Lower leg skin (tissue), 4 donors: Measurements from ENCODE around the gene ZNF837. TPM values are rescaled to one million over a fixed set of nuclear protein-coding genes. Genes with fewer than 3 reads are reported as not detected.

Source experiments
- DNase-seq, 2 donors: peaks; one replicate each; pipeline ENCODE4 v3.0.0-alpha.2; 2019; ENCODE audit warnings: low spot score in 2 of 2
- H3K4me3 ChIP-seq: fragments of 200-600 bp; sonication (generic); 2 replicates; pipeline ENCODE4 v1.5.1; 2017; ENCODE audit warnings: mild to moderate bottlenecking, low read depth; ENCODE audit not compliant: poor library complexity, severe bottlenecking
- POLR2A ChIP-seq, 2 donors: fragments of 450-650 bp; IDR thresholded peaks; one replicate each; pipeline ENCODE4 v1.6.1; 2016 to 2017; ENCODE audit warnings: antibody characterized with exemption in 2 of 2, mild to moderate bottlenecking in 1 of 2, moderate library complexity in 1 of 2
- WGBS, 2 donors: methylation state at CpG; one replicate each; pipeline ENCODE4 v1.1.5; 2018; 5-methylcytosine and 5-hydroxymethylcytosine counted together
- intact Hi-C: fragments of 100-400 bp; cut with DNase I; formaldehyde crosslinking; loops from one replicate; pipeline ENCODE4 v1.15.0; 2023; ENCODE audit warnings: low total_unique reads
- total RNA-seq, 4 donors: library from RNA; depleted of rRNA; stranded (reverse); fragments of >200 nt; gene quantifications; one replicate each; pipeline ENCODE4 v1.1.0, GENCODE V29; 2016
- TF ChIP-seq, protein P1 (sequence below), 3 donors: fragments of 450-650 bp; IDR thresholded peaks; one replicate each; pipeline ENCODE4 v1.5.1; 2016; ENCODE audit warnings: antibody characterized with exemption in 3 of 3, mild to moderate bottlenecking in 3 of 3, moderate library complexity in 2 of 3

Gene ZNF837
- total RNA-seq, 4 donors from 2014 or later = 4.7 to 12.0 (median 8.5) TPM

DNA sequence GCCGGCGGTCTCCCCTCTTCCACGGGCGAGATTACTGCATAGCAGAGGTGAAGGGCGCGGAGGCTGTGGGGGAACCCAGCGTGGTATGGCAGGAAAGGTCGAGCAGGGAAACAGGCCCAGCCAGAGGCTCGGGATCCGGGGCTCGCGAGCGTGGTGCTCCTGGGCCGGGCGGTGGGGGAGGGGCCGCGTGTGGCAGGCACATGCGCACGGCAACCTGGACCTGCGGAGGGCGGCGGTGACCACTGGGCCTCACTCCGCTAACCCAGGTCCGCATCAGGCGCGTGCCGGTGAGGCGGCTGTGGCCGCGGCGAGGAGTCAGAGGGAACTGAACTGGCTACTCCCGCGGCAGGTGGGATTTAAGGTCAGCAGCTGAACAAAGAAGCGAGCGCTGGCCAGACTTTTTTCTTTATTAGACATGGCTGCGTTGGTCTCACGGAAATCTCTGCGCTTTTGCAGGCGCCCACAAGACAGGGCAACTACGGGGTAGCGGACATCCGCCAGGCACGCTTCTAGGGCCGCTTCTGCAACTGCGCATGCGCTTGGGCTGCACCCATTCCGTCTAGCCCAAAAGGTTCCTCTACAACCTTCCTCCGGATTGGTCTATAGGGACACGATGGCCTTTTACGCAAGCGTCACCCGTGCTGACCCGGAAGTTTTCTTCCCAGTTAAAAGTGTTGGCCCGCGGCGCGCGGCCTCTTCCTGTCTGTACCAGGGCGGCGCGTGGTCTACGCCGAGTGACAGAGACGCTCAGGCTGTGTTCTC lies 5.9 kb upstream of the ZNF837 start, which contains the start of gene RPS5:
Gene RPS5 (plus strand): TSS at position 694 of the 762 bp plus-strand sequence. CDS start 869 bp downstream, outside the sequence.
- peak within 1 kb of the TSS; percentile 63 for H3K4me3 ChIP-seq
- 0% methylated on average over 42 to 48 of the region's 64 CpGs for WGBS, 2 donors
- no peak for TF ChIP-seq POLR2A (IDR thresholded peaks at IDR 0.05)
- TF ChIP-seq, protein P1, sequence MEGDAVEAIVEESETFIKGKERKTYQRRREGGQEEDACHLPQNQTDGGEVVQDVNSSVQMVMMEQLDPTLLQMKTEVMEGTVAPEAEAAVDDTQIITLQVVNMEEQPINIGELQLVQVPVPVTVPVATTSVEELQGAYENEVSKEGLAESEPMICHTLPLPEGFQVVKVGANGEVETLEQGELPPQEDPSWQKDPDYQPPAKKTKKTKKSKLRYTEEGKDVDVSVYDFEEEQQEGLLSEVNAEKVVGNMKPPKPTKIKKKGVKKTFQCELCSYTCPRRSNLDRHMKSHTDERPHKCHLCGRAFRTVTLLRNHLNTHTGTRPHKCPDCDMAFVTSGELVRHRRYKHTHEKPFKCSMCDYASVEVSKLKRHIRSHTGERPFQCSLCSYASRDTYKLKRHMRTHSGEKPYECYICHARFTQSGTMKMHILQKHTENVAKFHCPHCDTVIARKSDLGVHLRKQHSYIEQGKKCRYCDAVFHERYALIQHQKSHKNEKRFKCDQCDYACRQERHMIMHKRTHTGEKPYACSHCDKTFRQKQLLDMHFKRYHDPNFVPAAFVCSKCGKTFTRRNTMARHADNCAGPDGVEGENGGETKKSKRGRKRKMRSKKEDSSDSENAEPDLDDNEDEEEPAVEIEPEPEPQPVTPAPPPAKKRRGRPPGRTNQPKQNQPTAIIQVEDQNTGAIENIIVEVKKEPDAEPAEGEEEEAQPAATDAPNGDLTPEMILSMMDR (IDR thresholded peaks at IDR 0.05) = no peak
- intact Hi-C loops = no loop called here
- DNase-seq = peak; percentile 97 to 99

DNA sequence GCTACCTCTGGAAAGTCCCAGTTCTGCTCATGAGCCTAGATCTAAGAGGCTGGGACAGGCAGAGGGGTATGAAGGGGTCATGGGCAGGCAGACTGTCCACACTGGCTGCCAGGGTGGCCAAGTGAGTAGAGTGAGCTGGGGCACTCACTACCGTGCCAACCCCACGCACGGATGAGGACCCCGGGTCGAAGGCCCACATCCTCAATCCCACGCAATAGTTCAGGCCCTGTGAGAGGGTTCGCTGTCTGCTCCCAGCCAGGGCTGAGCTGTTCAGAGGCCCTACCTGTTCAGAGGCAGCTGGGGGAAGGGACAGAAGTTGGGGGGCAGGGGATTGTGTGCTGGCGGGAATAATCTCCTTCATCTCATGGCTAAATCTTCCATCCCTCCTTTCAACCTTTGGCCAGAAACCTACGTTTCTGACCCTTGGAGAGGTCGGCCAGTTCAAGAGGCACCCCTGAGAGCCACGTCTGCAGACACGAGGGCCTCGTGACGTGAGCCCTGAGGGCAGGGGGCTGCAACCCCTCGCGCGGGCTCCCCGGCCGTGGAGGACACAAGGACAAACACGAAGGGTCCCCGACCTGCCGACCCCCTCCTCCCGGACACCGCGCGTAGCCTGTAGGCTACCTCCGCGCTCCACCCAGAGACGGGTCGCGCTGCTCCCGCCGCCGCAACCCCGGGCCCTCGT lies 5.2 kb upstream of the ZNF837 start:
- DNase-seq = peak in 1 of 2 donors; percentile 85
- WGBS, 2 donors = 7 to 9% methylated on average over 25 to 30 of the region's 36 CpGs
- TF ChIP-seq, protein P1 (IDR thresholded peaks at IDR 0.05) = no peak
- no peak for TF ChIP-seq POLR2A (IDR thresholded peaks at IDR 0.05)
- peak overlapping the region; percentile 58 for H3K4me3 ChIP-seq
- intact Hi-C loops = no loop called here

GRCh38 chr19:58385313-58385890 lies 4.6 kb upstream of the ZNF837 start:
- intact Hi-C loops = no loop called here
- no peak overlapping the region for H3K4me3 ChIP-seq
- TF ChIP-seq, protein P1 (IDR thresholded peaks at IDR 0.05) = no peak
- TF ChIP-seq POLR2A (IDR thresholded peaks at IDR 0.05) = no peak
- DNase-seq = no peak
- 56 to 74% methylated on average over 7 to 9 of the region's 9 CpGs for WGBS, 2 donors

GRCh38 chr19:58382997-58383603 lies 2.3 kb upstream of the ZNF837 start:
- intact Hi-C loops = no loop called here
- TF ChIP-seq POLR2A (IDR thresholded peaks at IDR 0.05) = no peak
- TF ChIP-seq, protein P1 (IDR thresholded peaks at IDR 0.05) = no peak
- no peak overlapping the region for H3K4me3 ChIP-seq
- 90 to 100% methylated on average over 6 of the region's 6 CpGs for WGBS, 2 donors
- DNase-seq = no peak

GRCh38 chr19:58381460-58382212 lies 806 bp upstream of the ZNF837 start:
- H3K4me3 ChIP-seq = peak overlapping the region; percentile 31
- TF ChIP-seq, protein P1 (IDR thresholded peaks at IDR 0.05) = no peak
- TF ChIP-seq POLR2A (IDR thresholded peaks at IDR 0.05) = no peak
- intact Hi-C loops = no loop called here
- 27 to 30% methylated on average over 26 of the region's 26 CpGs for WGBS, 2 donors
- DNase-seq = no peak
